Karpas-422 (cell line): ENCODE results near the gene C1QL3. TPM values are rescaled to one million over a fixed set of nuclear protein-coding genes. Genes with fewer than 3 reads are reported as not detected.

ENCODE experiments used
- DNase-seq: peaks from one replicate; pipeline ENCODE4 v3.0.0-alpha.2; 2015
- H2AFZ ChIP-seq: fragments of 200-600 bp; sonication (generic); 2 replicates; pipeline ENCODE4 v1.6.1; 2014; ENCODE audit warnings: antibody characterized with exemption, low read length, mixed read lengths
- H3K27ac ChIP-seq: fragments of 200-600 bp; sonication (generic); 2 replicates; pipeline ENCODE4 v1.5.1; 2014; ENCODE audit warnings: mild to moderate bottlenecking, low read length, moderate library complexity
- H3K27me3 ChIP-seq: fragments of 200-600 bp; sonication (generic); 2 replicates; pipeline ENCODE4 v1.6.1; 2014; ENCODE audit warnings: low read length, mixed read lengths
- H3K36me3 ChIP-seq: fragments of 200-600 bp; sonication (generic); 2 replicates; pipeline ENCODE4 v1.6.1; 2014; ENCODE audit warnings: low read length, mixed read lengths; ENCODE audit not compliant: insufficient read depth
- H3K4me1 ChIP-seq: fragments of 200-600 bp; sonication (generic); 2 replicates; pipeline ENCODE4 v1.6.1; 2014; ENCODE audit warnings: mild to moderate bottlenecking, low read length, mixed read lengths
- H3K4me2 ChIP-seq: fragments of 200-600 bp; sonication (generic); 2 replicates; pipeline ENCODE4 v1.6.1; 2014; ENCODE audit warnings: low read length, low read depth, mild to moderate bottlenecking; ENCODE audit not compliant: poor library complexity, severe bottlenecking
- H3K4me3 ChIP-seq: fragments of 200-600 bp; sonication (generic); 2 replicates; pipeline ENCODE4 v1.5.1; 2014; ENCODE audit warnings: mild to moderate bottlenecking, antibody characterized with exemption, low read length, mixed read lengths
- H3K79me2 ChIP-seq: fragments of 200-600 bp; sonication (generic); 2 replicates; pipeline ENCODE4 v1.6.1; 2014; ENCODE audit warnings: mild to moderate bottlenecking, low read length, mixed read lengths
- H3K9ac ChIP-seq: fragments of 200-600 bp; sonication (generic); 2 replicates; pipeline ENCODE4 v1.6.0; 2014; ENCODE audit warnings: low read length
- H3K9me2 ChIP-seq: fragments of 200-600 bp; sonication (generic), shearing (Covaris generic); replicated peaks from 2 replicates; pipeline ENCODE4 v1.6.0; 2014; ENCODE audit warnings: mild to moderate bottlenecking, low read length, moderate library complexity; ENCODE audit not compliant: insufficient read depth
- H3K9me3 ChIP-seq: fragments of 300-700, 200-600 bp; sonication (generic); 2 replicates; pipeline ENCODE4 v1.6.1; 2014; ENCODE audit warnings: low read length, mixed read lengths
- H4K20me1 ChIP-seq: fragments of 200-600 bp; sonication (generic); 2 replicates; pipeline ENCODE4 v1.6.1; 2014; ENCODE audit warnings: mild to moderate bottlenecking, antibody characterized with exemption, low read length, low read depth; ENCODE audit not compliant: insufficient read depth
- total RNA-seq: library from RNA; depleted of rRNA; stranded (reverse); fragments of >200 nt; shearing (Covaris generic); gene quantifications from 2 replicates; pipeline ENCODE4 v1.2.3, GENCODE V29; 2014; ENCODE audit warnings: low replicate concordance

C1QL3 gene
- total RNA-seq, 1 experiment from 2014 or later = not detected

DNA sequence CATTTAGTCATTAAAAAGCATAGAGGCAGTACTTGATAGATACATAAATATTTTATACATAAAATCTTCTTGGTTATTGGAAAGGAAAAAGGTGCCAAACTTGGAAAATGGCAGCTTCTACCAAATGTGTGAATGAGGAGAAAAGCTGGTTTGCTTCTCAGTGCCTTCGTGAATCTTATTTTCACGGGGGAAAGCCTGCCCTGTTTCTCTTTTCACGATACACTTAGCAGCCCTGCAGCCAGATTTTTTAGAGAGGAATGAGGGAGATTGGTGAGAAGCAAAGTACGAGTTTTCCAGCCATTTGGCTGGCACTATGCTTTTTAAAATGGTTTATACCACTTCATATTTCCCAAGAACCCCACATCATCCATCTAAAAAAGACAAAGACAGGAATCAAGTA, 22.9 kb upstream of the C1QL3 start:
- H3K9me3 ChIP-seq = no peaks in the 10 kb centered on the region
- H3K27ac ChIP-seq = no peak overlapping the region
- no peak overlapping the region for H3K4me3 ChIP-seq
- no peaks in the 10 kb centered on the region for H3K79me2 ChIP-seq
- no peaks in the 10 kb centered on the region for H3K4me1 ChIP-seq
- DNase-seq = no peak
- no peak overlapping the region for H3K9ac ChIP-seq
- H3K27me3 ChIP-seq = no peaks in the 10 kb centered on the region
- H4K20me1 ChIP-seq = no peaks in the 10 kb centered on the region
- no peak overlapping the region for H2AFZ ChIP-seq
- no peak overlapping the region for H3K4me2 ChIP-seq
- H3K9me2 ChIP-seq = no peaks in the 10 kb centered on the region
- H3K36me3 ChIP-seq = no peaks in the 10 kb centered on the region

DNA sequence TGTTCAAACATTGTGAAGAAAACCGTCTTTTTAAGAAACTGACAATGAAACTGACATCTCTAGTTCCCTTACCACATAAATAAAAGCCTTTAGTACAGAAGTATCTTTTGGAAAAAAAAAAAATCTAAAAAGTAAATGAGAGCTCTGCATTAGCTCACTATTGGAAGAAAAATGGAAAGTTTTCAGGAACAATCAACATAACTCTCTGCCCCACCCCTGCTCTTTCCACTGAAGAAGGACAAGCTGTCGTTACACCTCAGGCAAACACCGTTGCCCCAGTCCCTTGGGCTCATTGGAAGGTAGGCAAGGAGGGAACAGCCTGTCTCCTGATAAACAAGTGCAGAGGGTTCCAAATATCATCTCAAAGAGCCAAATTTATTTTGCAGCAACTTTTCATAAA, 22.4 kb upstream of the C1QL3 start:
- DNase-seq = no peak
- H3K27me3 ChIP-seq = no peaks in the 10 kb centered on the region
- H3K9me2 ChIP-seq = no peaks in the 10 kb centered on the region
- no peak overlapping the region for H2AFZ ChIP-seq
- H3K4me2 ChIP-seq = no peak overlapping the region
- H3K36me3 ChIP-seq = no peaks in the 10 kb centered on the region
- H3K79me2 ChIP-seq = no peaks in the 10 kb centered on the region
- no peaks in the 10 kb centered on the region for H3K9me3 ChIP-seq
- H4K20me1 ChIP-seq = no peaks in the 10 kb centered on the region
- no peak overlapping the region for H3K9ac ChIP-seq
- no peak overlapping the region for H3K4me3 ChIP-seq
- no peaks in the 10 kb centered on the region for H3K4me1 ChIP-seq
- H3K27ac ChIP-seq = no peak overlapping the region

- DNase-seq = no peak
- Histone ChIP-seq H3K27ac (no peak overlapping the region), H4K20me1 (no peaks in the 10 kb centered on the region), H3K27me3 (no peaks in the 10 kb centered on the region), H3K9me3 (no peaks in the 10 kb centered on the region), H3K79me2 (no peaks in the 10 kb centered on the region), H3K4me2 (no peak overlapping the region), H3K4me1 (no peaks in the 10 kb centered on the region), H3K9ac (no peak overlapping the region), H2AFZ (no peak overlapping the region), H3K4me3 (no peak overlapping the region), H3K36me3 (no peaks in the 10 kb centered on the region), H3K9me2 (no peaks in the 10 kb centered on the region)
Observed at GRCh38 chr10:16536155-16536554, 14.5 kb upstream of the C1QL3 start.

- no peaks in the 10 kb centered on the region for H3K9me3 ChIP-seq
- no peaks in the 10 kb centered on the region for H3K27me3 ChIP-seq
- no peaks in the 10 kb centered on the region for H4K20me1 ChIP-seq
- H3K4me1 ChIP-seq = peaks cover 10% of the 10 kb centered on the region
- H3K4me2 ChIP-seq = no peak overlapping the region
- no peaks in the 10 kb centered on the region for H3K79me2 ChIP-seq
- no peaks in the 10 kb centered on the region for H3K9me2 ChIP-seq
- no peak for DNase-seq
- no peak overlapping the region for H2AFZ ChIP-seq
- H3K9ac ChIP-seq = no peak overlapping the region
- H3K27ac ChIP-seq = no peak overlapping the region
- no peak overlapping the region for H3K4me3 ChIP-seq
- H3K36me3 ChIP-seq = no peaks in the 10 kb centered on the region
Observed at GRCh38 chr10:16529853-16530252, 8.2 kb upstream of the C1QL3 start.

DNA sequence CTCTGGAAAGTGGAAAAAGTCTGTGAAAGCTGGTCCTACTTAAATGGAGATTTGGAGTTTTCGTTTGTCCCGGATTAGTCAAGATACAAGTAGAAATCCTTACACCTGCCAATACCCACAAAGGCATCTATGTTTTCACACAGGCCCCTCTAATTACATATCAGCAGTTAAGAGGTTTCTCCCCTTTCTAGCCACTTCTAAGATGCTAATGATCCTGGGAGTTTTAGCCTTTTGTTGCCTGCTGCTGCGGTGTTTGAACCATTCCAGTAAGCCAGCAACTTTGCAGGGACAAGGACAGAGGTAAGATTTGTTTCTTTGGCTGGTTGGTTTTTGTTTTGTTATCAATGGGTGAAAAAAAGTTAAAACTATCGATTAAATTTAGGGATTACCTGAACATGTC, 5.8 kb upstream of the C1QL3 start:
- no peaks in the 10 kb centered on the region for H3K27me3 ChIP-seq
- no peak overlapping the region for H2AFZ ChIP-seq
- no peaks in the 10 kb centered on the region for H4K20me1 ChIP-seq
- no peaks in the 10 kb centered on the region for H3K36me3 ChIP-seq
- H3K4me2 ChIP-seq = no peak overlapping the region
- no peak overlapping the region for H3K4me3 ChIP-seq
- peaks cover 21% of the 10 kb centered on the region for H3K4me1 ChIP-seq
- DNase-seq = no peak
- no peak overlapping the region for H3K27ac ChIP-seq
- no peaks in the 10 kb centered on the region for H3K9me2 ChIP-seq
- H3K9me3 ChIP-seq = no peaks in the 10 kb centered on the region
- no peaks in the 10 kb centered on the region for H3K79me2 ChIP-seq
- no peak overlapping the region for H3K9ac ChIP-seq

DNA sequence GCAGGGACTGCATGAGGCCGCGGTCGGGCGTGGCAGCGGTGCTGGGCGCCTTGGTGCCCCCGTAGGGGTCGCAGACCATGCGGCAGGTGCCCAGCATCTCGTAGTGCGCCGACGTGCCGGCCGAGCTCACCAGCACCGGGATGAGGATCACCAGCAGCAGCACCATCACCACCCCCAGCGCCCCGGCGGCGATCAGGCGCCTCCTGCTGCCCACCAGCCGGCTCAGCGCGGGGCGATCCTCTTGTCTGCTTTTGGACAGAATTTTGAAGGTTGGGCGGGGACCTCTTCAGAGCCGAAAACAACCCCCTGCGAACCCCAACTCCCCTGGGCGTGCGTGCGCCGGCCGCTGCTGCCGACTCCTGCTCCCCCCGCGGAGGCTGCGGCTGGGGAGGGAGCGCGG, 779 bp downstream of the C1QL3 start:
- Histone ChIP-seq H3K27me3 (no peaks in the 10 kb centered on the region), H3K27ac (no peak overlapping the region), H3K79me2 (no peaks in the 10 kb centered on the region), H3K9me3 (no peaks in the 10 kb centered on the region), H3K4me2 (peak overlapping the region; percentile 54), H3K4me1 (peaks cover 17% of the 10 kb centered on the region), H3K9ac (peak overlapping the region; percentile 35), H3K9me2 (no peaks in the 10 kb centered on the region), H2AFZ (no peak overlapping the region), H3K4me3 (peak overlapping the region; percentile 44; the same call in 1 of the 2 replicates), H4K20me1 (no peaks in the 10 kb centered on the region), H3K36me3 (no peaks in the 10 kb centered on the region)
- peak; percentile 56 for DNase-seq

GRCh38 chr10:16519908-16520861, 1.5 kb downstream of the C1QL3 start:
- no peak for DNase-seq
- Histone ChIP-seq H3K9ac (no peak overlapping the region), H4K20me1 (no peaks in the 10 kb centered on the region), H3K4me3 (no peak overlapping the region; the same call in 1 of the 2 replicates), H3K9me3 (no peaks in the 10 kb centered on the region), H3K36me3 (no peaks in the 10 kb centered on the region), H3K27me3 (no peaks in the 10 kb centered on the region), H3K27ac (no peak overlapping the region), H3K79me2 (no peaks in the 10 kb centered on the region), H3K9me2 (no peaks in the 10 kb centered on the region), H3K4me2 (peak overlapping the region; percentile 54), H3K4me1 (peaks cover 14% of the 10 kb centered on the region), H2AFZ (no peak overlapping the region)

- no peak overlapping the region for H3K9ac ChIP-seq
- H4K20me1 ChIP-seq = no peaks in the 10 kb centered on the region
- H3K4me2 ChIP-seq = no peak overlapping the region
- no peaks in the 10 kb centered on the region for H3K9me3 ChIP-seq
- no peak overlapping the region for H3K27ac ChIP-seq
- H2AFZ ChIP-seq = no peak overlapping the region
- H3K79me2 ChIP-seq = no peaks in the 10 kb centered on the region
- DNase-seq = no peak
- no peak overlapping the region for H3K4me3 ChIP-seq
- no peaks in the 10 kb centered on the region for H3K9me2 ChIP-seq
- H3K27me3 ChIP-seq = no peaks in the 10 kb centered on the region
- peaks cover 6% of the 10 kb centered on the region for H3K4me1 ChIP-seq
- no peaks in the 10 kb centered on the region for H3K36me3 ChIP-seq
Observed at GRCh38 chr10:16519250-16519907, 2.3 kb downstream of the C1QL3 start.
